ENCODE data around the gene GFI1. TPM values are rescaled to one million over a fixed set of nuclear protein-coding genes. Genes with fewer than 3 reads are reported as not detected.

The GFI1 gene
- total and polyA plus RNA-seq, 2 of the 13 experiments (the other 11 are each of a cell fraction or from before 2014, with no cell fraction given): 10.3 to 10.5 TPM

DNA sequence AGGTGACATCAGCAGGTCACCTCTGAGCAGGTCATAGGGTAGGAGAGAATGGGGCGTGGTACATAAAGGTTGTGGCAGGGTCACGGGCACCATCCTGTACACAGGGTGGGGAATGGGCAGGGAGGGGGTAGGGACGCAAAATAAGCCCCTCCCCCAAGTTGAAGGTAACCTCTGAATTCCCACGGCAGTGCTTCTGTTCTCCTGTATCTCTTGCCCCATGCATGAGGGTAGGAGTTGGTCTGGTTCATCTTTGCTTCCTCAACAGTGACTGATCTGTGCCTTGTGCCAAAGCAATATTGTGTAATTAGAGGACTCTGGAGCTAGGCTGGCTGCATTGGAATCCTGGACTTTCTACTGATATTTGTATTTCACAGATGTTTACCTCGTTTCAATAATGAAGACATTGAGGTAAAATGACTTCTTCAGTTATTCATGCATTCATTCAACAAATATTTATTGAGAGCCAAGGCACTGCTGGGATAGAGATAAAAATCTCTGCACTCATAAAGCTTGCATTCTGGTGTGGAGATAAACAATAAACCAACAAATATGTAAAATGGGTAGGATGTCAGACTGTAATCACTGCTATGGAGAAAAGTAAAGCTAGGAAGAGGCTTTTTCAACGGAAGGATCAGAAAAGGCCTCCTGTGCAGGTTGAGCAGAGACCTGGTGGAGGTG, 18.4 kb upstream of the GFI1 start (continued):
- TF ChIP-seq ZNF318 (CRISPR knock-in tag; IDR thresholded peaks at IDR 0.05) (no peak), RCOR2 (CRISPR knock-in tag; IDR thresholded peaks at IDR 0.05) (peak; percentile 83), NCOR1 (IDR thresholded peaks at IDR 0.05; ENCODE audit: borderline replicate concordance, low read length) (peak; percentile 94), ZFYVE20 (CRISPR knock-in tag; IDR thresholded peaks at IDR 0.05; ENCODE audit: borderline replicate concordance, low read depth) (no peak), HNF4G (IDR thresholded peaks at IDR 0.05; ENCODE audit: borderline replicate concordance, low read depth, low read length) (peak; percentile 77), HNF4G (CRISPR knock-in tag; IDR thresholded peaks at IDR 0.05; ENCODE audit: borderline replicate concordance, low read depth) (0 out of 2 replicates have a peak, but pooled peaks have one; percentile 20), PHF21A (CRISPR knock-in tag; IDR thresholded peaks at IDR 0.05) (peak; percentile 30), NCOA1 (CRISPR knock-in tag; IDR thresholded peaks at IDR 0.05) (0 out of 2 replicates have a peak, but pooled peaks have one; percentile 54), ATF5 (CRISPR knock-in tag; IDR thresholded peaks at IDR 0.05; ENCODE audit: low read depth) (no peak), ZNF224 (CRISPR knock-in tag; IDR thresholded peaks at IDR 0.05) (no peak), RNF2 (conservative IDR thresholded peaks at IDR 0.05; ENCODE audit: low read depth) (no peak), HIVEP1 (CRISPR knock-in tag; IDR thresholded peaks at IDR 0.05) (no peak), ZC3H4 (CRISPR knock-in tag; IDR thresholded peaks at IDR 0.05; ENCODE audit: borderline replicate concordance) (no peak), MTA3 (CRISPR knock-in tag; IDR thresholded peaks at IDR 0.05) (no peak), CCDC6 (CRISPR knock-in tag; IDR thresholded peaks at IDR 0.05) (0 out of 2 replicates have a peak, but pooled peaks have one; percentile 21), SP1 (IDR thresholded peaks at IDR 0.05) (no peak), SP1 (CRISPR knock-in tag; IDR thresholded peaks at IDR 0.05) (peak; percentile 60)
- TF ChIP-seq, protein P1, sequence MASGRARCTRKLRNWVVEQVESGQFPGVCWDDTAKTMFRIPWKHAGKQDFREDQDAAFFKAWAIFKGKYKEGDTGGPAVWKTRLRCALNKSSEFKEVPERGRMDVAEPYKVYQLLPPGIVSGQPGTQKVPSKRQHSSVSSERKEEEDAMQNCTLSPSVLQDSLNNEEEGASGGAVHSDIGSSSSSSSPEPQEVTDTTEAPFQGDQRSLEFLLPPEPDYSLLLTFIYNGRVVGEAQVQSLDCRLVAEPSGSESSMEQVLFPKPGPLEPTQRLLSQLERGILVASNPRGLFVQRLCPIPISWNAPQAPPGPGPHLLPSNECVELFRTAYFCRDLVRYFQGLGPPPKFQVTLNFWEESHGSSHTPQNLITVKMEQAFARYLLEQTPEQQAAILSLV (CRISPR knock-in tag; IDR thresholded peaks at IDR 0.05; ENCODE audit: borderline replicate concordance): no peak
- TF ChIP-seq, protein P2, sequence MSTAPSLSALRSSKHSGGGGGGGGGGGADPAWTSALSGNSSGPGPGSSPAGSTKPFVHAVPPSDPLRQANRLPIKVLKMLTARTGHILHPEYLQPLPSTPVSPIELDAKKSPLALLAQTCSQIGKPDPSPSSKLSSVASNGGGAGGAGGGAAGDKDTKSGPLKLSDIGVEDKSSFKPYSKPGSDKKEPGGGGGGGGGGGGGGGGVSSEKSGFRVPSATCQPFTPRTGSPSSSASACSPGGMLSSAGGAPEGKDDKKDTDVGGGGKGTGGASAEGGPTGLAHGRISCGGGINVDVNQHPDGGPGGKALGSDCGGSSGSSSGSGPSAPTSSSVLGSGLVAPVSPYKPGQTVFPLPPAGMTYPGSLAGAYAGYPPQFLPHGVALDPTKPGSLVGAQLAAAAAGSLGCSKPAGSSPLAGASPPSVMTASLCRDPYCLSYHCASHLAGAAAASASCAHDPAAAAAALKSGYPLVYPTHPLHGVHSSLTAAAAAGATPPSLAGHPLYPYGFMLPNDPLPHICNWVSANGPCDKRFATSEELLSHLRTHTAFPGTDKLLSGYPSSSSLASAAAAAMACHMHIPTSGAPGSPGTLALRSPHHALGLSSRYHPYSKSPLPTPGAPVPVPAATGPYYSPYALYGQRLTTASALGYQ (CRISPR knock-in tag; IDR thresholded peaks at IDR 0.05): peak; percentile 44; the same call in 1 of the 2 replicates

Measured in HepG2 (cell line).